Measurements from ENCODE around the gene KCMF1. TPM values are rescaled to one million over a fixed set of nuclear protein-coding genes. Genes with fewer than 3 reads are reported as not detected.

The KCMF1 gene
- total and polyA plus RNA-seq, 8 donors, result 2.3 to 88.4 (median 44.5) TPM

GRCh38 chr2:85057226-85057962, 86.4 kb downstream of the KCMF1 start:
- H3K9me3 ChIP-seq, result no peaks in the 10 kb centered on the region
- no peak overlapping the region for H3K4me3 ChIP-seq
- TF ChIP-seq POLR2A (IDR thresholded peaks at IDR 0.05), result no peak
- TF ChIP-seq EP300 (IDR thresholded peaks at IDR 0.05), result no peak
- no peak for TF ChIP-seq CTCF (IDR thresholded peaks at IDR 0.05)
- TF ChIP-seq POLR2AphosphoS5 (IDR thresholded peaks at IDR 0.05), result no peak
- no peak for DNase-seq
- peaks cover 0 to 29% (median 28%) of the 10 kb centered on the region in 4 donors for H3K36me3 ChIP-seq
- H3K27ac ChIP-seq, result no peak overlapping the region
- H3K27me3 ChIP-seq, result no peaks in the 10 kb centered on the region
- WGBS, 5 donors, result 75 to 82% (median 78%) methylated on average over 15 of the region's 15 CpGs
- H3K4me1 ChIP-seq, result peaks cover 0 to 9% (median 0%) of the 10 kb centered on the region in 4 donors
- intact Hi-C loops (cut with DNase I; ENCODE audit: low total_unique reads), result no loop called here

- intact Hi-C loops (cut with DNase I; ENCODE audit: low total_unique reads), result no loop called here
- no peak for TF ChIP-seq CTCF (IDR thresholded peaks at IDR 0.05)
- TF ChIP-seq EP300 (IDR thresholded peaks at IDR 0.05), result no peak
- TF ChIP-seq POLR2A (IDR thresholded peaks at IDR 0.05), result no peak
- TF ChIP-seq POLR2AphosphoS5 (IDR thresholded peaks at IDR 0.05), result no peak
- Histone ChIP-seq H3K27me3 (peaks cover 0 to 4% (median 0%) of the 10 kb centered on the region in 3 donors), H3K4me3 (no peak overlapping the region), H3K27ac (no peak overlapping the region), H3K9me3 (no peaks in the 10 kb centered on the region), H3K36me3 (no peaks in the 10 kb centered on the region), H3K4me1 (peaks cover 0 to 16% (median 3%) of the 10 kb centered on the region in 4 donors)
- WGBS, 5 donors, result 35 to 63% (median 42%) methylated on average over 2 of the region's 2 CpGs
- DNase-seq, result no peak
Measured at GRCh38 chr2:85061896-85062295, 90.9 kb downstream of the KCMF1 start.

GRCh38 chr2:85062565-85062964, 91.6 kb downstream of the KCMF1 start:
- intact Hi-C loops (cut with DNase I; ENCODE audit: low total_unique reads), result no loop called here
- H3K36me3 ChIP-seq, result no peaks in the 10 kb centered on the region
- H3K9me3 ChIP-seq, result no peaks in the 10 kb centered on the region
- peaks cover 0 to 4% (median 0%) of the 10 kb centered on the region in 3 donors for H3K27me3 ChIP-seq
- no peak overlapping the region for H3K4me3 ChIP-seq
- TF ChIP-seq POLR2A (IDR thresholded peaks at IDR 0.05), result no peak
- H3K27ac ChIP-seq, result no peak overlapping the region
- WGBS, 5 donors, result 66 to 78% (median 77%) methylated on average over 6 of the region's 6 CpGs
- peaks cover 0 to 20% (median 6%) of the 10 kb centered on the region in 4 donors for H3K4me1 ChIP-seq
- DNase-seq, result no peak

GRCh38 chr2:85063981-85064599, 93.1 kb downstream of the KCMF1 start:
- peaks cover 0 to 4% (median 0%) of the 10 kb centered on the region in 3 donors for H3K27me3 ChIP-seq
- H3K9me3 ChIP-seq, result no peaks in the 10 kb centered on the region
- peaks cover 0 to 11% (median 6%) of the 10 kb centered on the region in 4 donors for H3K4me1 ChIP-seq
- no peaks in the 10 kb centered on the region for H3K36me3 ChIP-seq
- 85 to 95% (median 91%) methylated on average over 5 of the region's 5 CpGs for WGBS, 5 donors
- no peak overlapping the region for H3K27ac ChIP-seq
- no peak for TF ChIP-seq POLR2A (IDR thresholded peaks at IDR 0.05)
- no peak for TF ChIP-seq POLR2AphosphoS5 (IDR thresholded peaks at IDR 0.05)
- TF ChIP-seq CTCF (IDR thresholded peaks at IDR 0.05), result no peak
- TF ChIP-seq EP300 (IDR thresholded peaks at IDR 0.05), result no peak
- intact Hi-C loops (cut with DNase I; ENCODE audit: low total_unique reads), result no loop called here
- DNase-seq, result no peak
- H3K4me3 ChIP-seq, result no peak overlapping the region
